Activated B cell treated with CpG ODN at 0.5 μM for 24 hours (primary cell): ENCODE results near the gene RBM44. TPM values are rescaled to one million over a fixed set of nuclear protein-coding genes. Genes with fewer than 3 reads are reported as not detected.

Experiments
- ATAC-seq: fragments of 200-7000 bp; cut with Tn5 transposase; one replicate; pipeline ENCODE4 v1.10.0; 2021; ENCODE audit warnings: low read depth, mild to moderate bottlenecking, moderate library complexity
- CTCF ChIA-PET: fragments of 350-600 bp; sonication (Branson Sonifier 250); formaldehyde crosslinking; loops from one replicate; lab custom pipeline; 2021; ENCODE audit warnings: antibody characterized with exemption; lab: Charles Lee
- POLR2A ChIA-PET: fragments of 350-600 bp; sonication (Branson Sonifier 250); formaldehyde crosslinking; loops from one replicate; lab custom pipeline; 2021; ENCODE audit warnings: antibody characterized with exemption; lab: Charles Lee
- DNase-seq: peaks from one replicate; pipeline ENCODE4 v3.0.0; 2022
- H3K27ac Mint-ChIP-seq: one replicate; pipeline ENCODE4 v1.8.0; 2020; ENCODE audit warnings: mixed read lengths
- H3K27me3 Mint-ChIP-seq: one replicate; pipeline ENCODE4 v1.8.0; 2021; ENCODE audit warnings: mixed read lengths
- H3K36me3 Mint-ChIP-seq: one replicate; pipeline ENCODE4 v1.8.0; 2021; ENCODE audit warnings: low read depth, mixed read lengths
- H3K4me1 Mint-ChIP-seq: one replicate; pipeline ENCODE4 v1.8.0; 2021; ENCODE audit warnings: mixed read lengths
- H3K4me3 Mint-ChIP-seq: one replicate; pipeline ENCODE4 v1.8.0; 2020; ENCODE audit warnings: mild to moderate bottlenecking, mixed read lengths
- H3K9me3 Mint-ChIP-seq: one replicate; pipeline ENCODE4 v1.8.0; 2020; ENCODE audit warnings: mixed read lengths
- CTCF ChIP-seq: fragments of 200-600 bp; IDR thresholded peaks from one replicate; pipeline ENCODE4 v1.8.0; 2022; ENCODE audit warnings: antibody characterized with exemption, mild to moderate bottlenecking
- intact Hi-C: fragments of 100-400 bp; cut with micrococcal nuclease; formaldehyde crosslinking; loops from one replicate; pipeline ENCODE4 v1.15.1; 2024
- total RNA-seq: library from RNA; stranded (reverse); gene quantifications from 2 replicates; pipeline ENCODE4 v1.2.3, GENCODE V29; 2022

RBM44 gene
- total RNA-seq, 1 donor from 2014 or later: 1.3 TPM

GRCh38 chr2:237875256-237876060 lies 76.9 kb downstream of the RBM44 start:
- Mint-ChIP-seq H3K9me3 (no peaks in the 10 kb centered on the region), H3K4me1 (no peaks in the 10 kb centered on the region), H3K36me3 (no peaks in the 10 kb centered on the region), H3K27ac (no peak overlapping the region), H3K27me3 (peaks cover 16% of the 10 kb centered on the region), H3K4me3 (no peak overlapping the region)
- ChIA-PET POLR2A (interaction anchor here (1.5 kb wide), 1 partner anchor 15 kb away, joined by 3 read pairs; no protein-coding TSS in a partner anchor), CTCF (interaction anchor here (0.9 to 1.1 kb wide), 2 partner anchors 15 to 48 kb away, joined by 3 read pairs; no protein-coding TSS in a partner anchor)
- no peak for ATAC-seq
- intact Hi-C loops: no loop called here
- peak; percentile 4 for DNase-seq
- TF ChIP-seq CTCF: no peak

GRCh38 chr2:237876061-237876526 lies 77.5 kb downstream of the RBM44 start:
- POLR2A ChIA-PET: no interaction called here
- H3K27me3 Mint-ChIP-seq: peaks cover 14% of the 10 kb centered on the region
- H3K9me3 Mint-ChIP-seq: no peaks in the 10 kb centered on the region
- DNase-seq (peak; percentile 12), ATAC-seq (no peak)
- H3K4me1 Mint-ChIP-seq: no peaks in the 10 kb centered on the region
- intact Hi-C loops: no loop called here
- H3K36me3 Mint-ChIP-seq: no peaks in the 10 kb centered on the region
- H3K27ac Mint-ChIP-seq: no peak overlapping the region
- CTCF ChIA-PET: interaction anchor here (0.9 to 1.1 kb wide), 2 partner anchors 14 to 47 kb away, joined by 3 read pairs; no protein-coding TSS in a partner anchor
- no peak for TF ChIP-seq CTCF
- no peak overlapping the region for H3K4me3 Mint-ChIP-seq

- Mint-ChIP-seq H3K27me3 (peaks cover 11% of the 10 kb centered on the region), H3K9me3 (no peaks in the 10 kb centered on the region), H3K4me1 (no peaks in the 10 kb centered on the region), H3K4me3 (no peak overlapping the region), H3K36me3 (no peaks in the 10 kb centered on the region), H3K27ac (no peak overlapping the region)
- DNase-seq (no peak), ATAC-seq (no peak)
- no peak for TF ChIP-seq CTCF
- ChIA-PET CTCF (interaction anchor here (1.1 kb wide), 1 partner anchor 47 kb away, joined by 3 read pairs; no protein-coding TSS in a partner anchor), POLR2A (no interaction called here)
- intact Hi-C loops: no loop called here
Observed at GRCh38 chr2:237876532-237876931, 78.0 kb downstream of the RBM44 start.

- no peak for ATAC-seq
- Mint-ChIP-seq H3K9me3 (no peaks in the 10 kb centered on the region), H3K4me3 (no peak overlapping the region), H3K4me1 (no peaks in the 10 kb centered on the region), H3K27me3 (peaks cover 9% of the 10 kb centered on the region), H3K36me3 (no peaks in the 10 kb centered on the region), H3K27ac (no peak overlapping the region)
- CTCF ChIA-PET: no interaction called here
- intact Hi-C loops: no loop called here
- no peak for TF ChIP-seq CTCF
- DNase-seq: peak; percentile 12
- POLR2A ChIA-PET: no interaction called here
Observed at GRCh38 chr2:237876951-237877491, 78.4 kb downstream of the RBM44 start.
